ENCODE results near the gene MTCP1.

MTCP1 gene

GRCh38 chrX:155052738-155053498 lies 18.0 kb downstream of the MTCP1 start:
- DNase-seq: no peak

GRCh38 chrX:155048977-155049619 lies 21.8 kb downstream of the MTCP1 start:
- DNase-seq: peak; percentile 52

- DNase-seq: no peak
Observed at GRCh38 chrX:155046811-155047528, 24.0 kb downstream of the MTCP1 start.

GRCh38 chrX:155046129-155046810 lies 24.7 kb downstream of the MTCP1 start:
- no peak for DNase-seq

- DNase-seq: no peak
Observed at GRCh38 chrX:155035688-155036087, 35.2 kb downstream of the MTCP1 start.

GRCh38 chrX:155031657-155032056 lies 39.3 kb downstream of the MTCP1 start:
- DNase-seq: no peak

GRCh38 chrX:155028877-155029291 lies 42.1 kb downstream of the MTCP1 start:
- no peak for DNase-seq

GRCh38 chrX:155028129-155028528 lies 42.8 kb downstream of the MTCP1 start:
- peak; percentile 53 for DNase-seq

- peak; percentile 66 for DNase-seq
Observed at GRCh38 chrX:155027509-155028066, 43.3 kb downstream of the MTCP1 start.

- DNase-seq: peak; percentile 97
Observed at GRCh38 chrX:155026727-155027508, 44.0 kb downstream of the MTCP1 start, which contains the start of gene FUNDC2. FUNDC2 (plus strand) TSS chrX:155026844; CDS start chrX:155026939, 95 bp downstream.

- DNase-seq: no peak
Observed at GRCh38 chrX:155026420-155026726, 44.6 kb downstream of the MTCP1 start.

- no peak for DNase-seq
Observed at GRCh38 chrX:155023907-155024833, 46.8 kb downstream of the MTCP1 start.

GRCh38 chrX:155022585-155022984 lies 48.4 kb downstream of the MTCP1 start, which contains the start of gene F8:
F8 (minus strand) TSS chrX:155022723; CDS start chrX:155022552, 171 bp downstream.
- DNase-seq: no peak

GRCh38 chrX:155020591-155020990 lies 50.3 kb downstream of the MTCP1 start:
- DNase-seq: no peak
